HG03159 (cell line): Measurements from ENCODE around the gene KASH5.
"Not testable (repeated sequence)": the region's sequence is repeated elsewhere in the genome, so short reads cannot be mapped to it uniquely, and the experiment has no call there.

Source experiments
- ATAC-seq: cut with Tn5 transposase; IDR thresholded peaks from one replicate; pipeline ENCODE4 v1.9.1; 2021; ENCODE audit warnings: mild to moderate bottlenecking, moderate library complexity; ENCODE audit not compliant: unreplicated experiment

Gene KASH5

DNA sequence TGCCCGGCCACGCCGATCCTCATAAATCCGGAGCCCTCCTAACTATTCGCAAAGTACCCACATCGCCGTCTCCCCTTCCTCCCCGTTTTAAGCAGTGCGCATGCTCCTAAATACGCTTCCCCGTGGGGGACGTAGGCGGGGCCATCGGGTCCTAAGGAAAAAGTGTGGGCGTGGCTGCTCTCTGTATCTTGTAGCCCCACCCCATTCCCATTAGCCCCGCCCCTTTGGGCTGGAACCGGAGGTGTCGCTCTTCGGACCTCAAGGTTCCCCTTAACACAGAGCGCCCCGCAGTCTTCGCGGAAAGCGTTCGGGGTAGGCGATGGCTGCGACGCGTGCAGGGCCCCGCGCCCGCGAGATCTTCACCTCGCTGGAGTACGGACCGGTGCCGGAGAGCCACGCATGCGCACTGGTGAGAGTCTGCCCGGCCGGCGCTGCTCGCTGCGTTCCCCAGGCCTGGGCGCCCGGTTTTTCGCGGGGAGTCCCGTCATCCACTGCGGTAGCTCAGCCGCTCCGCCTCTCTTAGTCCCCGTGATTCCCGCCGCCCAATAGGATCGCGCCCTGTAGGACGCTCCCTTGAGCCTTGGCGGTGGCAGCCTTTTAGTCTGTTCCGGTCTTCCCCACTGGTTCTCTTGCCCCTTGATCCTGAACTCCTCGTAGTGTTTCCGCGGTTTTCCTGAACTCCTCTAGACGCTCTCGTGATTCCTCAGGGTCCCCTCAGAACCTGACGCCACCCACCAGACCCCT, 65.1 kb downstream of the KASH5 start, which contains the start of gene ALDH16A1:
TSS of gene ALDH16A1 (plus strand) at position 213 of the 744 bp plus-strand sequence. CDS start at position 320, 107 bp downstream.
- peak; percentile 71 for ATAC-seq

DNA sequence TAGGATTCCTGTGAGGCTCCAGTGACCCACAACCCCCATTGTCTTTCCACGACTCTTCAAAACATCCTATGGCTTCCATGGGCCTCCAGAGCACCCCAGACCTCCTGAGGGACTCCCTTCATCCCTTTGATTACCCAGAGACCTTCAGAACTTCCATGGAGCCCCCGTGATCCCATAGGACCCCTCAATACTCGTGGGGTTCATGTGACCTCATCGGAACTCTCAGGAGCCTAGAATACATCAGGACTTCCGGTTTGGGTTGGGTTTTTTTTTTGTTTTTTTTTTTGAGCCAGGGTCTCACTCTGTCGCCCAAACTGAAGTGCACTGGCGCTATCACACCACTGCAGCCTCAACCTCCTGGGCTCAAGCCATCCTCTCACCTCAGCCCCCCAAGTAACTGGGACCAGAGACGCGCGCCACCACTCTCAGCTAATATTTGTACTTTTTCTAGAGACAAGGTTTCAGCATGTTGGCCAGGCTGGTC, 65.8 kb downstream of the KASH5 start:
- ATAC-seq: no peak

DNA sequence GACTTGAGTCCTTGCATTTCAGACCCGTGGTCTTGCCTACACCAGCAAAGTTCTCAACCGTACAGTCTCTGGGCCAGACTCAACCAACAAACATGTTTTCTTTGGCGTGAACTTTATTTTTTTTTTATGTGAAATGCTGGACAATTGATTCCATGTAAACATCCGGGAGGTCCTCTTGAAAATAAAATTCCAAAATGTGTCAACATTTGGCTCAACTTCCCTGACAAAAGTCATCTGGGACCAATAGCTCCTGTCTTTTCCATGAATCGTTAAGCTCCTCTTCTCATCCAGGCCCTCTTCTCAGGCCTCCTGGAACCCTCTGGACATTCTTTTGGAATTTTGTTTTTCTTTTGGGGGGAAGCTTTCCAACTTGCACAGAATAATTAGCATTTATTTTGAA, 67.7 kb downstream of the KASH5 start:
- ATAC-seq: no peak

DNA sequence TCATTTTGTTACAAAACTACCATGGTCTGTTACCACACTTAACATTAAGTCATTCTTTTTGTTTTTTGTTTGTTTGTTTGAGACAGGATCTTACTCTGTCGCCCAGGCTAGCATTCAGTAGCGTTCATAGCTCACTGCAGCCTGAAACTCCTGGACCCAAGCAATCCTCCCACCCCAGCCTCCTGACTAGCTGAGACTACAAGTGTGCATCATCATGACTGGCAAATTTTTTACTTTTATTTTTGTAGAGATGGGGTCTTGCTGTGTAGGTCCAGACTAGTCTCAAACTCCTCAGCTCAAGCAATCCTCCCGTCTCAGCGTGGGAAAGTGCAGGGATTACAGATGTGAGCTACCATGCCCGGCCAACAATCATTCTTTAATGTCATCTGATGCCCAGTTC, 68.3 kb downstream of the KASH5 start:
- no peak for ATAC-seq

DNA sequence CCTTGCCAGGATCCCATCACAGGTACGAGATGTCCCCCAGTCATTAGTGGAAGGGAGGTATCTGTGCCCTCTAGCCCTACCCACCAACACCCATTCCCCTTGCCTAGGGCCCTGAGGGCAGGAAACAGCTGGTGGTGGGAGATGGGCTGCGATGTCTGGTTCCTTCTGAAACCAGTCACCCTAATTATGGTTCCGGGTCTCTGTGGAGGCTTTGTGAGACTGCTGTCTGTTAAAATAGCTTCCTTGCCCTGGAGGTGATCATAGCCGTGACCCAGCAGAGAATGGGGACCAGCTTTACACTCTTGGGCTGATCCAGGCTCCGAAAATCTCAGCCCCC, 70.5 kb downstream of the KASH5 start:
- ATAC-seq: no peak

DNA sequence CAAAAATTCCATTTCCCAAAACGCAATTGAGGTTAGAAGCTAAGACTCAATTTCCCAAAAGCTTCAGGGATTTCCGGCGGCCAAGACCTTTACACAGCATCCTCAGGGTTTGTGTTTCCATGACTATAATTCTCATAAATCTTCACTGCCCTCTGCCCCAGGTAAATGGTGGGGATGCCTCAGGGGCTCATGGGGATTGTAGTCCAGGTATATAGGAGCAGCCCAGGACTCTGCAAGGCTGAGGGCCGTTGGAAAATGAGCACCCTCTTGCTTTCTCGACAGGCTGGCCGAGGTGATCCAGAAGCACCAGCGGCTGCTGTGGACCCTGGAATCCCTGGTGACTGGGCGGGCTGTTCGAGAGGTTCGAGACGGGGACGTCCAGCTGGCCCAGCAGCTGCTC, 71.3 kb downstream of the KASH5 start:
- no peak for ATAC-seq

DNA sequence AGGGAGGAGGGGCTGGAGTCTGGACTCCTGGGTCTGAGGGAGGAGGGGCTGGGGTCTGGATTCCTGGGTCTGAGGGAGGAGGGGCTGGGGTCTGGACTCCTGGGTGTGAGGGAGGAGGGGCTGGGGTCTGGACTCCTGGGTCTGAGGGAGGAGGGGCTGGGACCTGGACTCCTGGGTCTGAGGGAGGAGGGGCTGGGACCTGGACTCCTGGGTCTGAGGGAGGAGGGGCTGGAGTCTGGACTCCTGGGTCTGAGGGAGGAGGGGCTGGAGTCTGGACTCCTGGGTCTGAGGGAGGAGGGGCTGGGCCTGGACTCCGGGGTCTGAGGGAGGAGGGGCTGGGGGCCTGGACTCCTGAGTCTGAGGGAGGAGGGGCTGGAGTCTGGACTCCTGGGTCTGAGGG, 73.1 kb downstream of the KASH5 start:
- ATAC-seq: not testable (repeated sequence)

DNA sequence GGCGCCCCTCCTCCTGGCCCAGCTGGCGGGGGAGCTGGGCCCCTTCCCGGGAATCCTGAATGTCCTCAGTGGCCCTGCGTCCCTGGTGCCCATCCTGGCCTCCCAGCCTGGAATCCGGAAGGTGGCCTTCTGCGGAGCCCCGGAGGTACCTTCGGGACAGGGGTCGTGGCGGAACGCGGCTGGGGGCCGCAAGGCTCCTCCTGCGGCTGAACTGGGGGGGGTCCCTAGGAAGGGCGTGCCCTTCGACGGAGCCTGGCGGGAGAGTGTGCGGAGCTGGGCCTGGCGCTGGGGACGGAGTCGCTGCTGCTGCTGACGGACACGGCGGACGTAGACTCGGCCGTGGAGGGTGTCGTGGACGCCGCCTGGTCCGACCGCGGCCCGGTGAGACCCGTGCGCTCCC, 73.6 kb downstream of the KASH5 start:
- ATAC-seq: no peak

DNA sequence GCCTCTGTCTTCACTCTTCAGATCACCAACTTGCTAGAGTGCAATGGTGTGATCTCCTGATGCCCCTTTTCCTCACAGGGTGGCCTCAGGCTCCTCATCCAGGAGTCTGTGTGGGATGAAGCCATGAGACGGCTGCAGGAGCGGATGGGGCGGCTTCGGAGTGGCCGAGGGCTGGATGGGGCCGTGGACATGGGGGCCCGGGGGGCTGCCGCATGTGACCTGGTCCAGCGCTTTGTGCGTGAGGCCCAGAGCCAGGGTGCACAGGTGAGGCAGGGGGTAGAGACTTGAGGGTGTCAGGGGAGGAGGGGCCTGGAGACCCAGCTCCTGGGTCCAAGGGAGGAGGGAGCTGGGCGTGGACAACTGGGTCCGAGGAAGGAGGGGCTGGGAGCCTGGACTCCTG, 74.4 kb downstream of the KASH5 start:
- no peak for ATAC-seq

DNA sequence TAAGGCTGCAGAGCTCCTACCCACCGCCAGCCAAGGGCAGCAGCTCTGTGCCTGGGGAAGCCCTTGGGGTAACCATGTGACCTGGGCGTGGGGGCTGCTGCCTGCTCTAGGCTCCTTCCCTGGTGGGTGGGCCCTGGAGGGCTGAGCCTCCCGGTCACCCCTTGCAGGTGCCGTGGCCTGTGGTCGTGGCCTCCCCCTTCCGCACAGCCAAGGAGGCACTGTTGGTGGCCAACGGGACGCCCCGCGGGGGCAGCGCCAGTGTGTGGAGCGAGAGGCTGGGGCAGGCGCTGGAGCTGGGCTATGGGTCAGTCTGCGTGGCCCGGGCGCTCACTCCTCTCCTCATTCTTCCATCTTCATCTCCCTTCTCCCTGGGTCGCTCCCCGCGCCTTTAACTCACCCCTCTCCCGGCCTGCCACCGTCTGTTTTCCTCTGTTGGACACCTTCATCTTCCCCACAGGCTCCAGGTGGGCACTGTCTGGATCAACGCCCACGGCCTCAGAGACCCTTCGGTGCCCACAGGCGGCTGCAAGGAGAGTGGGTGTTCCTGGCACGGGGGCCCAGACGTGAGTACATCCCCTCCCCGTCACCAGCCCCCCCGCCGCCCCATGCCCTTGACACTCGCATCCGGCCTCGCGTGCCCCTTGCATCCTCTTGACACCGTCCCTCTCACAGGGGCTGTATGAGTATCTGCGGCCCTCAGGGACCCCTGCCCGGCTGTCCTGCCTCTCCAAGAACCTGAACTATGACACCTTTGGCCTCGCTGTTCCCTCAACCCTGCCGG, 76.1 kb downstream of the KASH5 start:
- ATAC-seq: no peak

DNA sequence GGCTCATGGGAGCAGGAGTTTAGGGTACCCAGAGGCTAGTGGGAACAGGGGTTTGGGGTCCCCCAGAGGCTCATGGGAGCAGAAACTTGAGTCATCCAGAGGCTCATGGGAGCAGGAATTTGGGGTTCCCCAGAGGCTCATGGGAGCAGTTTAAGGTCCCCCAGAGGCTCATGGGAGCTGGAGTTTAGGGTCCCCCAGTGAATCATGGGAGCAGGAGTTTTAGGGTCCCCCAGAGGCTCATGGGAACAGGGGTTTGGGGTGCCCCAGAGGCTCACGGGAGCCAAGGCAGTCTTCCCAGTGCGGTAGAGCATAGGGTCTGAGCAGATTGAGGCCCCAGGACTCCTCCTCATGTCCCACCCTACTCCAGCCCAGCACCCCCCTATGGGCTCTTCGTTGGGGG, 77.3 kb downstream of the KASH5 start:
- ATAC-seq: no peak
